SIG-M5 treated with dmso at 0.1 percent for 504 hours (cell line): ENCODE data around the gene SLC12A6.

ENCODE experiments used
- DNase-seq: peaks from one replicate; lab custom pipeline; 2025; ENCODE audit not compliant: unreplicated experiment; lab: John Stamatoyannopoulos, UW

The SLC12A6 gene

GRCh38 chr15:34332553-34333120 is 4.9 kb downstream of the SLC12A6 start:
- DNase-seq = no peak

- DNase-seq = no peak
Measured at GRCh38 chr15:34331809-34332208, 5.8 kb downstream of the SLC12A6 start.

GRCh38 chr15:34330279-34330678 is 7.3 kb downstream of the SLC12A6 start:
- DNase-seq = no peak

GRCh38 chr15:34329006-34329405 is 8.6 kb downstream of the SLC12A6 start:
- DNase-seq = no peak

- DNase-seq = no peak
Measured at GRCh38 chr15:34327906-34328305, 9.7 kb downstream of the SLC12A6 start.

- DNase-seq = no peak
Measured at GRCh38 chr15:34325368-34325767, 12.2 kb downstream of the SLC12A6 start.

GRCh38 chr15:34324933-34325332 is 12.6 kb downstream of the SLC12A6 start:
- DNase-seq = no peak

- no peak for DNase-seq
Measured at GRCh38 chr15:34323217-34323616, 14.4 kb downstream of the SLC12A6 start.

GRCh38 chr15:34318277-34319079 is 19.1 kb downstream of the SLC12A6 start:
- DNase-seq = peak; percentile 44

- DNase-seq = no peak
Measured at GRCh38 chr15:34314491-34315490, 22.8 kb downstream of the SLC12A6 start.

GRCh38 chr15:34311563-34311962 is 26.0 kb downstream of the SLC12A6 start:
- no peak for DNase-seq

GRCh38 chr15:34304613-34305012 is 33.0 kb downstream of the SLC12A6 start:
- DNase-seq = no peak

GRCh38 chr15:34301058-34301457 is 36.5 kb downstream of the SLC12A6 start:
- DNase-seq = no peak

- DNase-seq = no peak
Measured at GRCh38 chr15:34297059-34297458, 40.5 kb downstream of the SLC12A6 start.

- no peak for DNase-seq
Measured at GRCh38 chr15:34292621-34293020, 45.0 kb downstream of the SLC12A6 start.

GRCh38 chr15:34284937-34285336 is 52.6 kb downstream of the SLC12A6 start:
- no peak for DNase-seq

- DNase-seq = no peak
Measured at GRCh38 chr15:34282384-34282783, 55.2 kb downstream of the SLC12A6 start.

- DNase-seq = no peak
Measured at GRCh38 chr15:34280193-34280592, 57.4 kb downstream of the SLC12A6 start.

- no peak for DNase-seq
Measured at GRCh38 chr15:34279368-34279767, 58.2 kb downstream of the SLC12A6 start.

GRCh38 chr15:34275721-34276120 is 61.9 kb downstream of the SLC12A6 start:
- no peak for DNase-seq

GRCh38 chr15:34275154-34275553 is 62.4 kb downstream of the SLC12A6 start:
- no peak for DNase-seq
